Prostate gland (tissue), 2 donors: Measurements from ENCODE around the gene GLIS2. TPM values are rescaled to one million over a fixed set of nuclear protein-coding genes. Genes with fewer than 3 reads are reported as not detected.

Experiments used
- DNase-seq: peaks from one replicate; pipeline ENCODE4 v3.0.0-alpha.2; 2019; ENCODE audit warnings: low spot score
- H3K27ac ChIP-seq, 2 donors: fragments of 200-600 bp; sonication (generic); 2 replicates each; pipeline ENCODE4 v1.5.1; 2017 to 2019
- H3K27me3 ChIP-seq: fragments of 200-600 bp; sonication (generic); replicated peaks from 2 replicates; pipeline ENCODE4 v1.5.1; 2019; ENCODE audit not compliant: insufficient read depth
- H3K36me3 ChIP-seq, 2 donors: fragments of 200-600 bp; sonication (generic); 1 replicate in 1 of 2; 2 replicates in 1 of 2; pipeline versions ENCODE4 v1.5.1 to v1.8.1; 2017 to 2019
- H3K4me1 ChIP-seq: fragments of 200-600 bp; sonication (generic); replicated peaks from 2 replicates; pipeline ENCODE4 v1.5.1; 2019
- H3K4me3 ChIP-seq, 2 donors: fragments of 200-600 bp; sonication (generic); 2 replicates each; pipeline ENCODE4 v1.5.1; 2017 to 2019
- H3K9me3 ChIP-seq: fragments of 200-600 bp; sonication (generic); 2 replicates; pipeline ENCODE4 v1.5.1; 2017
- CTCF ChIP-seq, 4 experiments: fragments of 200-600 bp in 2 of 4; fragments of 450-650 bp in 2 of 4; sonication (generic) in 2 of 4; IDR thresholded peaks; 1 replicate in 3 of 4; 2 replicates in 1 of 4; pipeline ENCODE4 v1.5.1; 2016 to 2019; ENCODE audit warnings: antibody characterized with exemption in 4 of 4, mild to moderate bottlenecking in 2 of 4, moderate library complexity in 2 of 4
- POLR2A ChIP-seq: fragments of 450-650 bp; IDR thresholded peaks from one replicate; pipeline ENCODE4 v1.6.1; 2016; ENCODE audit warnings: antibody characterized with exemption, mild to moderate bottlenecking
- POLR2AphosphoS5 ChIP-seq: sonication (generic); formaldehyde crosslinking; IDR thresholded peaks from one replicate; pipeline ENCODE4 v1.6.1; 2017; ENCODE audit warnings: antibody characterized with exemption
- WGBS: methylation state at CpG from one replicate; pipeline ENCODE4 v1.1.5; 2018; 5-methylcytosine and 5-hydroxymethylcytosine counted together
- intact Hi-C: fragments of 100-400 bp; cut with DNase I; formaldehyde crosslinking; loops from one replicate; pipeline ENCODE4 v1.14.2; 2022
- total RNA-seq, 2 donors: library from RNA; depleted of rRNA; stranded (reverse); fragments of >200 nt; gene quantifications; one replicate each; pipeline ENCODE4 v1.1.0, GENCODE V29; 2016

Gene GLIS2
- total RNA-seq, 2 donors from 2014 or later: 3.8 to 10.5 TPM

- TF ChIP-seq POLR2AphosphoS5 (no peak), POLR2A (no peak), CTCF (IDR thresholded peaks at IDR 0.05) (no peak)
- H3K27me3 ChIP-seq: no peaks in the 10 kb centered on the region
- no peak for DNase-seq
- 75% methylated on average over 7 of the region's 8 CpGs for WGBS
- no peak overlapping the region for H3K4me3 ChIP-seq
- no peaks in the 10 kb centered on the region for H3K36me3 ChIP-seq
- no peak overlapping the region for H3K27ac ChIP-seq
- H3K9me3 ChIP-seq: no peaks in the 10 kb centered on the region
- no peaks in the 10 kb centered on the region for H3K4me1 ChIP-seq
- intact Hi-C loops: no loop called here
Observed at GRCh38 chr16:4386451-4386805, 70.6 kb downstream of the GLIS2 start.

GRCh38 chr16:4386951-4387565 lies 71.2 kb downstream of the GLIS2 start:
- WGBS: 84% methylated on average over 9 of the region's 10 CpGs
- TF ChIP-seq CTCF (IDR thresholded peaks at IDR 0.05) (no peak), POLR2AphosphoS5 (no peak), POLR2A (no peak)
- Histone ChIP-seq H3K4me3 (no peak overlapping the region), H3K4me1 (no peaks in the 10 kb centered on the region), H3K27me3 (no peaks in the 10 kb centered on the region), H3K27ac (no peak overlapping the region), H3K9me3 (no peaks in the 10 kb centered on the region), H3K36me3 (no peaks in the 10 kb centered on the region)
- no peak for DNase-seq
- intact Hi-C loops: no loop called here

- DNase-seq: no peak
- Histone ChIP-seq H3K27me3 (no peaks in the 10 kb centered on the region), H3K4me3 (no peak overlapping the region), H3K9me3 (no peaks in the 10 kb centered on the region), H3K36me3 (no peaks in the 10 kb centered on the region), H3K27ac (no peak overlapping the region), H3K4me1 (no peaks in the 10 kb centered on the region)
- TF ChIP-seq POLR2AphosphoS5 (no peak), POLR2A (no peak), CTCF (IDR thresholded peaks at IDR 0.05) (no peak)
- 88% methylated on average over 20 of the region's 20 CpGs for WGBS
- intact Hi-C loops: no loop called here
Observed at GRCh38 chr16:4387781-4388180, 71.9 kb downstream of the GLIS2 start.

GRCh38 chr16:4388271-4389021 lies 72.6 kb downstream of the GLIS2 start:
- Histone ChIP-seq H3K9me3 (no peaks in the 10 kb centered on the region), H3K4me3 (no peak overlapping the region), H3K27ac (no peak overlapping the region), H3K4me1 (no peaks in the 10 kb centered on the region), H3K27me3 (no peaks in the 10 kb centered on the region), H3K36me3 (no peaks in the 10 kb centered on the region)
- intact Hi-C loops: no loop called here
- DNase-seq: no peak
- 90% methylated on average over 19 of the region's 19 CpGs for WGBS
- TF ChIP-seq CTCF (IDR thresholded peaks at IDR 0.05): no peak
- no peak for TF ChIP-seq POLR2A
- no peak for TF ChIP-seq POLR2AphosphoS5

Other genes starting within 250 kb of the GLIS2 start
- 10 to 100 TPM in 1 of 2 donors, 1 to 10 TPM in 1; 7.2 to 58.3 TPM for gene ADCY9, start 199.6 kb upstream of the GLIS2 start, total RNA-seq
- 1 to 10 TPM; 2.6 to 5.3 TPM for gene SRL, start 74.0 kb upstream of the GLIS2 start, total RNA-seq
- 10 to 100 TPM in 1 of 2 donors, 1 to 10 TPM in 1; 9.0 to 12.8 TPM for gene TFAP4, start 43.0 kb upstream of the GLIS2 start, total RNA-seq
- 100 to 1,000 TPM in 1 of 2 donors, 10 to 100 TPM in 1; 28.6 to 100 TPM for gene PAM16, start 35.3 kb downstream of the GLIS2 start, total RNA-seq
- gene VASN, start 55.8 kb downstream of the GLIS2 start, total RNA-seq: 10 to 100 TPM; 13.1 to 97.4 TPM
- 100 to 1,000 TPM in 1 of 2 donors, 10 to 100 TPM in 1; 24.1 to 122 TPM for gene CORO7, start 100.5 kb downstream of the GLIS2 start, total RNA-seq
- 10 to 100 TPM; 47.6 to 60.0 TPM for gene DNAJA3, start 109.8 kb downstream of the GLIS2 start, total RNA-seq
- gene NMRAL1, start 158.6 kb downstream of the GLIS2 start, total RNA-seq: 10 to 100 TPM; 40.8 to 90.9 TPM
- gene HMOX2, start 160.3 kb downstream of the GLIS2 start, total RNA-seq: 10 to 100 TPM; 39.9 to 70.8 TPM
- gene CDIP1, start 222.7 kb downstream of the GLIS2 start, total RNA-seq: 10 to 100 TPM; 21.1 to 30.6 TPM
- 1 to 10 TPM in 1 of 2 donors, under 1 TPM in 1; 0.27 to 3.8 TPM for gene C16orf96, start 240.3 kb downstream of the GLIS2 start, total RNA-seq